ENCODE results near the gene MINDY4B. TPM values are rescaled to one million over a fixed set of nuclear protein-coding genes. Genes with fewer than 3 reads are reported as not detected.
"Not testable (repeated sequence)": the region's sequence is repeated elsewhere in the genome, so short reads cannot be mapped to it uniquely, and the experiment has no call there.

The MINDY4B gene
- total RNA-seq, 1 experiment from 2014 or later: not detected

DNA sequence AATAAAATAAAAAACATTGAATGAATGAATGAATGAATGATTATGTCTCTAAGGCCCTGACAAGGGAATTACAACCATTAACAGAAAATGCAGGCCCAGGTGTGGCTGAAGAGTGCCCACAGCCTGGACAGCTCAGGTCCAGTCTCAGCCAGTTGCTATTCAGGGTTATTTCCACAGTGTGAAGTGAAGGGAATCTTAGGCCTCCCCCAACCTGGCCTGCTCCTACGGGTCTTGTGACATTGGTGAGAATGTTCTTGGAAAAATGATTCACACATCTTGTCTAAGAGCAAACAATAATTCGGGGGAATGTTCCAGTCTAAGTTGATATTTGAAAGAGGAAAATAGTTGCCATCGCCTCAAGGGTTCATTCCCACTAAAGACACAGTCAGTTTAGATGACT lies 37.0 kb downstream of the MINDY4B start:
- no peak for DNase-seq (ENCODE audit: low read depth)
- in situ Hi-C loops (cut with HindIII; ENCODE audit: low pct_unique_long_range_greater_than_20kb, low sequenced_read_pairs): no loop called here

DNA sequence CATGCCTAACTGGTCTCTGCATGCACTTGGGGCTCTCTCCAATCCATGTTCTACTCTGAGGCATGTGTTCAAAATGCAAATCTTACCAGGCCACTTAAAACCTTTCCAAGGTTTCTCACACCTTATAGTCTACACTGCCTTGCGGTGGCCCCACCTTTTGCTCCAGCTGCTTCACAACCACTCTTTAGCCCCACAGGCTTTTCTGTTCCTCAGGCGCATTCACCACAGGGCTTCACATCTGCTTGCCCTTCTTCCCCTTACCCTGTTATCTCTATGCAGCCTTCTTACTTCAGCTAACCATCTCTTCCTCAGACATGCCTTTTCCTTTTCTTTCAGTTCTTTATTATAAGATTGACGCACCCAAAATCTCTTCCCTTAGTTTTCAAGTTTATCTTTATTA lies 37.8 kb downstream of the MINDY4B start:
- in situ Hi-C loops (cut with HindIII; ENCODE audit: low pct_unique_long_range_greater_than_20kb, low sequenced_read_pairs): no loop called here
- no peak for DNase-seq (ENCODE audit: low read depth)

DNA sequence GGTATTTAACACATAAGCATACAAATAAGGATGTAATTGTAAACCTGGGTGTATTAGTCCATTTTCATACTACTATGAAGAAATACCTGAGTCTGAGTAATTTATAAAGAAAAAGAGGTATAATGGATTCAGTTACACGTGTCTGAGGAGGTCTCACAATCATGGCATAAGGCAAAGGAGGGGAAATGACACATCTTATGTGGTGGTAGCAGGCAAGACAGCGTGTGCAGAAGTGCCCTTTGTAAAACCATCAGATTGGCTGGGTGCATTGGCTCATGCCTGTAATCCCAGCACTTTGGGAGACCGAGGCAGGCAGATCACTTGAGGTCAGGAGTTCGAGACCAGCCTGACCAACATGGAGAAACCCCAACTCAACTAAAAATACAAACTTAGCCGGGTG lies 41.3 kb downstream of the MINDY4B start:
- DNase-seq (ENCODE audit: low read depth); in situ Hi-C loops (cut with HindIII; ENCODE audit: low pct_unique_long_range_greater_than_20kb, low sequenced_read_pairs): not testable (repeated sequence)

DNA sequence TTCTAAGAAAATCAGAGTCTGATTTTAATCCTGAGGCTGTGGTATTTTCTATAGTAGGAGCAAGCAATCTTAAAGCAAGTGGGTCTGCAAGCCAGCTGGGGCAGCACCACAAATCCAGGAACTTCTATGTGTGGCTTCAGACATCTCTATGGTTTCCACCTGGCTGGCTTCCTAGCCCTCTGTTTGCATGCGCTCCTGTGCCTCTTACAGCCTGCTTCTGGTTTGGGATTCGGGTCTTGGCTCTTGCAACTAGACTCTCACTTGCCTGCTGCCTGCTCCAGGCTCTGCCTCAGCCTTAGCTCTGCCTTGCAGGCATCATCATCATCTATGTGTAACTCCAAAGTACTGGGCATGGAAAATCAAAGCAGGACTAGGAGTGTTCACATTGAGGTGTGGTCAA lies 43.4 kb downstream of the MINDY4B start:
- in situ Hi-C loops (cut with HindIII; ENCODE audit: low pct_unique_long_range_greater_than_20kb, low sequenced_read_pairs): no loop called here
- no peak for DNase-seq (ENCODE audit: low read depth)

DNA sequence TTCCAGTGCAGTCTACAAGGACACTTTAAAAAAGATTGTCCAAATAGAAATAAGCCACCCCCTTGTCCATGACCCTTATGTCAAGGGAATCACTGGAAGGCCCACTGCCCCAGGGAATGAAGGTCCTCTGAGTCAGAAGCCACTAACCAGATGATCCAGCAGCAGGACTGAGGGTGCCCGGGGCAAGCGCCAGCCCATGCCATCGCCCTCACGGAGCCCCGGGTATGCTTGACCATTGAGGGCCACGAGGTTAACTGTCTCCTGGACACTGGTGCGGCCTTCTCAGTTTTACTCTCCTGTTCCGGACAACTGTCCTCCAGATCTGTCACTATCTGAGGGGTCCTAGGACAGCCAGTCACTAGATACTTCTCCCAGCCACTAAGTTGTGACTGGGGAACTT lies 47.3 kb downstream of the MINDY4B start:
- in situ Hi-C loops (cut with HindIII; ENCODE audit: low pct_unique_long_range_greater_than_20kb, low sequenced_read_pairs); DNase-seq (ENCODE audit: low read depth): not testable (repeated sequence)

DNA sequence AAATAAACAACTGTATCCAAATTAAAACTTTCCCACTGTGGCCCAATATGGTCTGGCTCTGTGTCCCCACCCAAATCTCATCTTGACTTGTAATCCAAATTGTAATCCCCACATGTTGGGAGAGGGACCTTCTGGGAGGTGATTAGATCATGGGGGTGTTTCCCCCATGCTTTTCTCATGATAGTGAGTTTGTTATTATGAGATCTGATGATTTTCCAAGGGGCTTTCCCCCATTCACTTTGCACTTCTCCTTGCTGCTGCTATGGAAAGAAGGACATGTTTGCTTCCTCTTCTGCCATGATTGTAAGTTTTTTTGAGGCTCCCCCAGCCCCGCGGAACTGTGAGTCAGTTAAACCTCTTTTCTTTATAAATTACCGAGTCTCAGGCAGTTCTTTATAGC lies 55.0 kb downstream of the MINDY4B start:
- DNase-seq (ENCODE audit: low read depth): no peak
- in situ Hi-C loops (cut with HindIII; ENCODE audit: low pct_unique_long_range_greater_than_20kb, low sequenced_read_pairs): no loop called here

DNA sequence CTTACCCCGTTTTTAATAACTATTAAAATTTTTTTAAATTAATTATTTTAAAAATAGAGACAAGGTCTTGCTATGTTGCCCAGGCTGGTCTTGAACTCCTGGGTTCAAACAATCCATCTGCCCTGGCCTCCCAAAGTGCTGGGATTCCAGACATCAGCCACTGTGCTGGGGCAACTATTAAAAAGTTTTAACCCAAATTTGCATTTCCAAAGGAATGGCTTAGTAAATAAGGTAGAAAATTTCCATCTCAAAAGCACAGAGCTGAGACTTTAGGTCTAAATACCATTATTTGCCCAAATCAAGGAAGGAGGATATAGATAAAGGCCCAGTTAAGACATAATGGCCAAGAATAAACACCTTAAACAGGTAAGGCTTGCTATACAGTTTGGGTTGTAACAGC lies 56.4 kb downstream of the MINDY4B start:
- in situ Hi-C loops (cut with HindIII; ENCODE audit: low pct_unique_long_range_greater_than_20kb, low sequenced_read_pairs): no loop called here
- DNase-seq (ENCODE audit: low read depth): no peak

DNA sequence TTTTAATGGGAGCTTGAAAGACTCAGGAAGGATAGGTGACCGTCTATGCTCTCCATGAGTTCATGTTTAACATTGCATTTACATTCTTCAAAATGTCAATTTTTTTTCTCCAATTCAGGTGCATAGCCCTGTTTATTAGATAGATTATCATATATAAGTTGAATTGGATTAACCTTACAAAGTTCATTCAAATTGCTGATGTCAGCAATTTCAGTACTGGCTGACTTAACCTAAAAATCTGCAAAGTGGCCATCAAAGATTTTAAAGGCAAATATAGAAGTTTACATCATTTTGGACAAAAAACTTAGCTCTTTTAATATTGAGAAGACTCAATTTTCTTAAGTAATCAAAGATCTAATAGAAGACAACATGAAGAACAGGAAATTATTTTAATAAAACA lies 57.8 kb downstream of the MINDY4B start:
- DNase-seq (ENCODE audit: low read depth): no peak
- in situ Hi-C loops (cut with HindIII; ENCODE audit: low pct_unique_long_range_greater_than_20kb, low sequenced_read_pairs): no loop called here

DNA sequence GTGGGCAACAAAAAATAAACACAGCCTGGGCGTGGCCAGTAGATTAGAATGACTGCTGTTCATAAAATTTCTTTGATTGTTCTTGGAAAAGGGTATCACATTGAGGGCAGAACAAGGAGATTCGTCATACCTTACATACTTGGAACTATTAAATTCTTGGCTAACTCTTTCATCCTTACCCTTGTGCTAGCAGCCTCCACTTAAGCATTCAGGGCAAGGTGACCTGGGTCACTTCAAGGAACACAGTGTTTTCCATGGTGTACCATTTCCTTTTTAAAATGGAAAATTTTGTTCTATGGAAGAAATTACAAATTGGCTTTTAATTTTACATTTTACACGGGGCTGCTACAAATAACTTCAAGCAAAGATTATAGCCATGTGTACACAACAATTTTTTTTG lies 60.8 kb downstream of the MINDY4B start:
- in situ Hi-C loops (cut with HindIII; ENCODE audit: low pct_unique_long_range_greater_than_20kb, low sequenced_read_pairs): no loop called here
- DNase-seq (ENCODE audit: low read depth): no peak

DNA sequence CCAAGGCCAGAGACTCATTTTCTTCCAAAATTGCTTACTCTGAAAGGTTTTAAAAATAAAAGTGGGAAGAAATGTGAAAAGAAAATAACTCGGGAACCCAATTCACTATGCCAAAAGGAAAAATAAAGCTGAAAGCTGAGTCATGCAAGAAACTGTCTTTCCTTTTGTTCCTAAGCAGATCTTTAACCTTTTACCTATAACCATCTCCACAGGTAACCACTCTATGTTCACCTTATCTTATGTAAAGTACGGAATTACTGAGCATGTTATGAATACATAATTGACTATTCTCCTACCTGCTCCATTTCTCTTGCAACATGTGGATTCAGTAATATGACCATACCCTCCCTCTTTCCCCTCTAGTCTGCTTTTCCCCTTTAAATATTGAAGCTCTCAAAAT lies 62.0 kb downstream of the MINDY4B start:
- DNase-seq (ENCODE audit: low read depth): no peak
- in situ Hi-C loops (cut with HindIII; ENCODE audit: low pct_unique_long_range_greater_than_20kb, low sequenced_read_pairs): no loop called here

DNA sequence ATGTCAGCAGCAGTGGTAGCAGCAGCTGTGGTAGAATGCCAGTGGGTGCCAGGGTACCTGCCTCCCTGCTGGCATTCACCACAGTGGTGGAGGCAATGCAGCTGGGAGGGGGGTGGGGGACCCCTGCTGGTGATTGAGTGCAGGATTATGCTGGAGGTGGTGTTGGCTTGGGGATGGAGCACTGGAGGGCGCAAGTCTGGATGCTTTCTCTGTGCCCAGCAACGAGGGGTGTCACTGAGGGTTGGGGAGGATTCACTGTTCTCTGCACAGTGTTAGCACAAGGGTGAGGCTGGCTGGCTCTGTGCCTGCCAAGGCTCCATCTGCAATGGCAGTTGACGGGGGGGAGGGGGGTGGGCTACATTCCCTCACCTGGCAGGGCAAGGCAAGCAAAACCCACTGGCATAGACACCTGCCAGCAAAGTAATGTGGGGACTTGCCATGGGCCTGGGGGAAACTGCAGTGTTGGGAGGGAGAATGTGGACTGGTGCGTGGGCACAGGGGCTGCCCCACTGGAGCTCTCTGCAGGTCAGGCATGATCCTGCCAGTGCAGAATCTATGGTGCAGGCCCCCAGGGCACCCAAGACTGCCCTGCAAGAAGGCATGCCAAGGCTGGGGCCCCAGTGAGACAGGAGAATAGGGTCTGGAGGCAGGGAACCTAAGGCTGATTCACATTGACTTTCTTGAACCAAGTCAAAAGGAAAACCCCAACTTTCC lies 64.3 kb downstream of the MINDY4B start:
- in situ Hi-C loops (cut with HindIII; ENCODE audit: low pct_unique_long_range_greater_than_20kb, low sequenced_read_pairs): no loop called here
- DNase-seq (ENCODE audit: low read depth): no peak

DNA sequence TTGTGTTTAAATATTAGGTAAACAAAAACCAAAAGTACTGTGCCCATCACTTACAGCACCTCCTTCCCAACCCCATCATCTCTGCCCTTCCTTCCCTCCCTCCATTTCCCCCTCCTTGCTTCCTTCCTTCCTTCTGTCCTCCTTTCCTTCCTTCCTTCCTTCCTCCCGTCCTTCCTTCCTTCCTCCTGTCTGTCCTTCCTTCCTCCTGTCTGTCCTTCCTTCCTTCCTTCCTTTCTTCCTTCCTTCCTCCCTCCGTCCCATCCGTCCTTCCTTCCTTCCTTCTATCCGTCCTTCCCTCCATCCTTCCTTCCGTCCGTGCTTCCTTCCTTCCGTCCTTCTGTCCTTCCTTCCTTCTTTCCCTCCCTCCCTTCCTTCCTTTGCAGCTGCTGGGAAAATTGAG lies 74.5 kb downstream of the MINDY4B start:
- in situ Hi-C loops (cut with HindIII; ENCODE audit: low pct_unique_long_range_greater_than_20kb, low sequenced_read_pairs): no loop called here
- no peak for DNase-seq (ENCODE audit: low read depth)

DNA sequence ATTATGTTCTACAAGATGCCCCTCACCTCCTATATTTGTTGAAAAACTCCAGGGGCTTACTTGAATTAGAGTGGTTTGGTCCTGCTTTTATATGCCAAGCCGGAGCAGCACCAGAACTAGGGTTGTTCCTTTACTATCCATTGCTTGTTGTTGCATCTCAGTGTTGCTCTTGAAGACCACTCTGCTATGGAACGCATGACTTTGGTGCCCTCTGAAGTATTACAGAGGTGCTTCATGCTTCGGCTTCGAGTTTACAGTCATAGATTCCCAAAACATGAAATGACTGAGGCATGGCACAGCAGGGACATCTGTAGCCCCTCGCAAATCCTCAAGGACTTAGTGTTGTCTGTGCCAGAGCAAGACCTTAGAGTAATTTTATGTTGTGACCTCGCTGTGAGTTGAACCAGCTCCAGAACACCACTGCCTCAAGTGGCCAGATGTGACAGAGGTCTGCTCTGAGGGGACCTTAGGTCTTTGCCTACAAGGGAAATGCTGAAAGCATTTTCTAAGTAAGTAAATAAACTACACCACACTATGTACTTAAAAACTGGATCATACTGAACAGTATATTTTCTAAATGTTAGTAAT lies 75.1 kb downstream of the MINDY4B start:
- DNase-seq (ENCODE audit: low read depth): no peak
- in situ Hi-C loops (cut with HindIII; ENCODE audit: low pct_unique_long_range_greater_than_20kb, low sequenced_read_pairs): no loop called here

DNA sequence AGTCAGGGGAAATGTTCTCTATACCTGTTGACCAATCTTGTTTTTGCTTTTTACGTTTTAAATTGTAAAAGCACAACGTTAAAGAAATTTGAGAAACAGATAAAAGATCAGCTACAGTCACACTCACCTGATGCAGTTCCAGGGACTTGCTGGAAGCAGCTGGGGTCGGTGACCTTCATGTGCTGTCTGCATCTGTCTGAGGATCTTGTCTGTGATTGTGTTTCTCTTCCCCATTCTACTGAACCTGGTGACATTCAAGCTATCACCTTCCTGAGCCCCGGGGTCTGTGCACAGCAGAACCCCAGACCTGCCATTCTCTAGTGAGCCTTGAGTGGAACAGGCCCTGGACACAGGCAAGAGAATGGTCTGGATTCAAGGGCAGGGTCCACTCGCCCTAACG lies 75.8 kb downstream of the MINDY4B start:
- DNase-seq (ENCODE audit: low read depth): no peak
- in situ Hi-C loops (cut with HindIII; ENCODE audit: low pct_unique_long_range_greater_than_20kb, low sequenced_read_pairs): no loop called here

DNA sequence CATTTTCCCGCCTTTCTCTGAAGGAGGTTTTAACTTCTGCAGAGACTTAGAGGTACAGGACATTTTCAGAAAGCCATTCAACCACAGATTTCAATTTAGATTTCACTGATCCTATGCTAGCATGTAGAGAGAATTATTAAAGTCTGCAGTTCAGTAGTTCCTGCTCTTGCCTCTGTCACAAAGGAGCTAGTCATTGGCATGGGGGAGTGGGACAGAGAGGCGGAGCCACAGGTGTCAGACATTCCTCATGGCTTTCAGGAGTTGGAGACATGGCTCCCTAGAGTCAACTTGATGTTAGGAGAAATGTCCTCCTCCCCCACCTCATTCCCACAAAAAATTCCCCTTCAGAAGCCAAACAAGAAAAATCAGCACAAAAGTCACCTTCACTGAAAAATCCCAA lies 76.2 kb downstream of the MINDY4B start:
- in situ Hi-C loops (cut with HindIII; ENCODE audit: low pct_unique_long_range_greater_than_20kb, low sequenced_read_pairs): no loop called here
- no peak for DNase-seq (ENCODE audit: low read depth)

DNA sequence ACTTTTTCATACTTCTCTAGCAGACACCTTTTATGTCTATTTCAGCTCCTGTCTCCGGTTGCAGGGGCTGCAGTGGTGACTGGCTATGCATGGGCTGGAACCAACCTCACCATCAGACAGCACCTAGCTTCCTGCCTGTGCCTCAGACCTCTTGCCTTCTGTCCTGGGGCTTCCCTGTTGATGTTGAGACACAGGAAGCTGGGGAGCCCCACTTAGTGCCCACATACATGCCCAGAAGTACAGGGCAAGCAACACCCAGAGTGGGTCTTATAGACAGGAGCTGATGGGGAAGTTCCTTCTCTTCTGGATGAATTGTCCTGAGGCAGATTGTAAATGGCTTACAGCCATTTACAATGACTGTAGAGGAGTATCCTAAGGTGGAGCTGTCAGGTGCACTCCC lies 77.0 kb downstream of the MINDY4B start:
- DNase-seq (ENCODE audit: low read depth): no peak
- in situ Hi-C loops (cut with HindIII; ENCODE audit: low pct_unique_long_range_greater_than_20kb, low sequenced_read_pairs): no loop called here

DNA sequence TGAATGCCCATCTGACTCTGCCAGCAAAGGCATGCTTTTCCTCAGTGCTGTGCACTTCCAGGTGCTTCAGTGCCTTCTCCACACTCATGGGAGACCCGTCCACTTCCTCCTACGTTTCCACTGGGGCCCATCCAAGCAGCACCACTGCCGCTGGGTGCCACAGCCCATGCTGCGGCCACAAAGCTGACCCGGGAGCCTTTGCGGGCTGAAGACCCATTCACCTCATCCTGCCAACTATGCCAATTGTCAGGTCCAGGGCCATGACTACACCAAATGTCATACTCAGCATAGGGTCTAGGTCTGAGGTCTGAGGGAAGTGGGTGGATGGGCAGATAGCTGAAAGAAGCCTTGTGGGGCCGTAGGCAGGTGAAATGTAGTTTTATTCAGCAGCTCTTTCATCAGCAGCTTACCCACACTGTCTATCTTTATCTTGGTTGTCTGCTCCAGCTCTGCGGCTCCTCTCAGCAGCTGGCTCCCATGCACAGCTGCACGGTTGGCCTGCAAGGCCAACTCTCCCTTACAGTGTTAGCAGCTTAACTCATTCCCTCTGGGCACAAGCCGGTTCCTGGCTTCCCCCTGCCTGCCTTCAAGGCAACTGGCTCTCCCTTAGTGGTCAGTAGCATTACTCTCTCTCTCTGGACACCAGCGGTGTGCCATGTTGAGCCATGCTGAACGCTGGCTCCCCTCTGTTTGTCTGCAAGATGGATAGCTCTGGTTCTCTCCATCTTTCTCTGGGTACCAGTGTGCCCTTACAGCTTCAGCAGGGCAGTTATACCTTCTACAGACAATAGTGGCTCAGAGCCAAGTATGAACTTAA lies 78.6 kb downstream of the MINDY4B start:
- in situ Hi-C loops (cut with HindIII; ENCODE audit: low pct_unique_long_range_greater_than_20kb, low sequenced_read_pairs): no loop called here
- DNase-seq (ENCODE audit: low read depth): no peak

DNA sequence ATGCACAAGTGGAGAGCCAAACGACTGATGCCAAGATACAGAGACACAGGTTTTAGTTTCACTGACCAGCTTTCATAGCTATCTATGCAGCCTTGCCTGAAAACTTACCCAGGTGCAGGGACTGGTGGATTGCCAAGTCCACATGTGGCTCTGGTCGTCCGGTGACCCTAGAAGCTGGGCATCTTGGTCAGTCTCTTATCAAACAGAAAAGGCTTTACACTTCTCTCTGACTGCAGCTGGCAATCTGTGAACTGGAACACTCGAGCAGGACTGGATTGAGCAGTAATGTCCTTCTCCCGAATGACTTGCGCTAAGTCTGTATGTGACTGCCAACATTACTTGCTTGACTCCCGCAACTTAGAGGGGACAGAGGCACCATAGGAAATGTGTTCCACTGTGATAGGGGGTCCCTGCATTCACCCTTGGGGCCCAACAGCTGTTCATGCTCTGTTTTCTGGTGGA lies 79.3 kb downstream of the MINDY4B start:
- DNase-seq (ENCODE audit: low read depth): no peak
- in situ Hi-C loops (cut with HindIII; ENCODE audit: low pct_unique_long_range_greater_than_20kb, low sequenced_read_pairs): no loop called here

DNA sequence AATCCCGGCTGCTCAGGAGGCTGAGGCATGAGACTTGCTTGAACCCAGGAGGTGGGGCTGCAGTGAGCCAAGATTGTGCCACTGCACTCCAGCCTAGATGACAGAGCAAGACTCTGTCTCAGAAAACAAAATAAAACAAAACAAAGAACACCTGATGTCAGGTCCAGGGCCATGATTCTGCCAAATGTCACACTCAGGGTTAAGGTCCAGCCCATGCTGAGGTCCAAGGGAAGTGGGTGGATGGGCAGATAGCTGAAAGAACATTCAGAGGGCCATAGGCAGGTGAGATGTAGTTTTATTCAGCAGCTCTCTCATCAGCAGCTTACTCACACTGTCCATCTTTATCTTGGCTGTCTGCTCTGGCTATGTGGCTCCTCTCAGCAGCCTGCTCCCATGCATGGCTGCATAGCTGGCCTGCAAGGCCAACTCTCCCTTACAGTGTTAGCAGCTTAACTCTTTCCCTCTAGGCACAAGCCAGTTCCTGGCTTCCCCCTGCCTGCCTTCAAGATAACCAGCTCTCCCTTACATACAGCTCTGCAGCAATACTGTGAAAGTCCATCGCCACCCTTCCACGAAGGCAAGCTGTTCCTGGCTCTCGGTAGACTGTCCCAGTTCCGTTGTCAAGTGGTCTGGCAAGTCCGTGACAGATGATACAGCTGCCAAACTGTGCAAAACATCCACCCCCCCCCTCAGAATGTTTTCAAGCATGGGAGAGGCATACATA lies 79.9 kb downstream of the MINDY4B start:
- no peak for DNase-seq (ENCODE audit: low read depth)
- in situ Hi-C loops (cut with HindIII; ENCODE audit: low pct_unique_long_range_greater_than_20kb, low sequenced_read_pairs): no loop called here

Measured in Caki2 (cell line).